SIG-M5 treated with dmso at 0.1 percent for 504 hours (cell line): ENCODE results near the gene SLC29A4.
"Not testable (repeated sequence)": the region's sequence is repeated elsewhere in the genome, so short reads cannot be mapped to it uniquely, and the experiment has no call there.

ENCODE experiments used
- DNase-seq: peaks from one replicate; lab custom pipeline; 2025; ENCODE audit not compliant: unreplicated experiment; lab: John Stamatoyannopoulos, UW

SLC29A4 gene, protein sequence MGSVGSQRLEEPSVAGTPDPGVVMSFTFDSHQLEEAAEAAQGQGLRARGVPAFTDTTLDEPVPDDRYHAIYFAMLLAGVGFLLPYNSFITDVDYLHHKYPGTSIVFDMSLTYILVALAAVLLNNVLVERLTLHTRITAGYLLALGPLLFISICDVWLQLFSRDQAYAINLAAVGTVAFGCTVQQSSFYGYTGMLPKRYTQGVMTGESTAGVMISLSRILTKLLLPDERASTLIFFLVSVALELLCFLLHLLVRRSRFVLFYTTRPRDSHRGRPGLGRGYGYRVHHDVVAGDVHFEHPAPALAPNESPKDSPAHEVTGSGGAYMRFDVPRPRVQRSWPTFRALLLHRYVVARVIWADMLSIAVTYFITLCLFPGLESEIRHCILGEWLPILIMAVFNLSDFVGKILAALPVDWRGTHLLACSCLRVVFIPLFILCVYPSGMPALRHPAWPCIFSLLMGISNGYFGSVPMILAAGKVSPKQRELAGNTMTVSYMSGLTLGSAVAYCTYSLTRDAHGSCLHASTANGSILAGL

DNA sequence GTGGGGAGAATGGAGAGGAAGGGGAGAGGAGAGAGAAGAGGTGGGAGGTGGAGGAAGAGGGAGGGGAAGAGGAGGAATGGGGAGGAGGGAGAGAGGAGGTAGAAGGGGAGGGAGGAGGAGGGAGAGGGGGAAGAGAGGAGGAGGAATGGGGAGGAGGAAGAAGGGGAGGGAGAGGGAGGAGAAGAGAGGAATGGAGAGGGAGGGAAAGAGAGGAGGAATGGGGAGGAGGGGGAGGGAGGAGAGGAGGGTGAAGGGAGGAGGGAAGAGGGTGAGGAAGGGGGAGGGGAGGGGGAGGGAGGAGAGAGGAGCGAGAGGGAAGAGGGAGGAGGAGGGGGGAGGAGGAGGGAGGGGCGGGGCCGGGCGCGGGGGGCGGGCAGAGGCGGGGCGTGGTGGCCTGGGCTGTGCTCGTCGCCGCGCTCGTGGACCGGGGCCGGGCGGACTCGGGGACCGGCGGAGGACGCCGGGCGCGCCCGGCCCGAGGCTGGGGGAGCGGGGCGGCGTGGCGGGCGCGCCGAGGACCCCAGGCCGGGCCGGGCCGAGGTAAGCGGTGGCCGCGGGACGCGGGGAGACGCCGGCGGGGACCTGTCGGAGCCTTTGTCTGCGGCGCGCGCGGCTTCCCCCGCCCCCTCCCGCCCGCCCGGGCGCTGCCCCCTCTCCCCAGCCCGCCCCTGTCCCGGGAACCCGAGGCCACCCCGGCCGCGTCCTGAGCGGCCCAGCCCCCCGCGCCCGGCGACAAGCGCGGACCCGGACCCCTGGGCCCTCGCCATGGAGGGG is at the start of gene SLC29A4:
Gene SLC29A4 (plus strand): TSS at position 401 of the 774 bp plus-strand sequence. CDS start 4,874 bp downstream, outside the sequence.
- DNase-seq, result no peak

DNA sequence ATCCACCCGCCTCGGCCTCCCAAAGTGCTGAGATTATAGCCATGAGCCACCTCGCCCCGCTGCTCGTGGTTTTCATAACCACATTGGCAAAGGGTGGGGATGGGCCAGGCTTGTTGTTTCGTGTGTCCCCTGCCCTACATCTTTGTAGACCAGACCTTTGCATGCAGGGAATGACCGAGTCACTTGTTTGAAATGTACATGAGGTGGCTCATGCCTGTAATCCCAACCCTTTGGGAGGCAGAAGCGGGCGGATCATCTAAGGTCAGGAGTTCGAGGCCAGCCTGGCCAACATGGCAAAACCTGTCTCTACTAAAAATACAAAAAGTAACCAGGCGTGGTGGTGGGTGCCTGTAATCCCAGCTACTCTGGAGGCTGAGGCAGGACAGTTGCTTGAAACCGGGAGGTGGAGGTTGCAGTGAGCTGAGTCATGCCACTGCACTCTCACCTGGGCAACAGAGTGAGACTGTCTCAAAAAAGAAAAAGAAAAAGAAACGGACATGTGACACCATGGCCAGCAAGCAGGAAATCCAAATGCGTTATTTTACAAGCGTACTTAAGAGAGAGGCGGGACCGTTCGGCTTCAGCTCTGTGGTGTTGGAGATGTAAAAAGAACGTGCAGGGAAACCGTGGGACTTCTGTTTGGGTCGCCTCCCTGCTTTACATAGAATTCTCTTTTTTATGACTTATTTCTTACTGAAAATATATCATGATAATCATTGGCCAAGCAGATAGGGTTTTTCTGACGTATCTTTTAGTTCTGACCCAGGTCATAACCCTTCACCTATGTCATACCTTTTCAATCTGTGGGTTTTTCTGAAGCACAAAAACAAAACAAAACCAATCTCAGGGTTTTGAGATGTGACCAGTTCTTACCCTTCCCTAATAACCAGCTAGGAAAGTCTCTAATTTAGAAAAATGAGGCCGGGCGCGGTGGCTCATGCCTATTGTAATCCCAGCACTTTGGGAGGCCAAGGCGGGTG is 47.6 kb upstream of the SLC29A4 start:
- no peak for DNase-seq

DNA sequence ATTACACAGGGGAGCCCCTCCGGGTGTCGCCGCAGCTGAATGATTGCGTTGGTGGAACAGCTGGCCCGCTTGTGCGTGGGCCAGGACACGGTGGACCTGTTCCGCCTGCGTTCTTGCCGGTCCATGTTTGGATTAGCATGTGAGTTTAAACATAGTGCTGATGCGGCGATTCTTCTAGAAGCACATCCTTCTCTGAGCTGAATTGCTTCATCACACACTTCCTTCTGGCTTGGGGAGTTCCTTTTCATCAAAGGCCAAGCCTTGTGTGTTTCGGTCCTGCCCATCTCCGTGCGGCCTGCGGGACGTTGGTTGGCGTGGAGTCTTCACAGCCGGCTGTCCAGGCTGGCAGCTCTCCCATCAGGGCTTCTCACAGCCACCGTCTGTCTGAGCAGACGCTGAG is 45.5 kb upstream of the SLC29A4 start:
- peak; percentile 73 for DNase-seq

DNA sequence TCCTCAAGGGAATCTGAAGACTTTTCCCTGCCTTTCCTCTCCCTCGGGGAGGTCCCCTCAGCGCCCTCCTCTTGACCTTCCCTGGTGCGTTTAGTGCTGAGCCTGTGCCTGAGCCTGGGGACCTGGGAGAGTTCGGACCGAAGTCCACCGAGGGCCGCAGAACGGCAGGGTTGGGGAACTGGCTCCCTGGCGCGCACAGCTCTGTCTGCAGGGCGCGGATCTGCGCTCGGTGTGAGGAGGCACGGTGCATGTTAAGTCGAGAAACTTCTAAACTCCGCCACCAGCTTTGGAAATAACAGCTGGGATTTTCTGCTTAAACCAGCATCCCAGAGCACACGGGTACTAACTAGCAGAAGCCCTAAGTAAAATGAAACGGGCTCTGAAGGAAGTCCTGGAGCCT is 44.2 kb upstream of the SLC29A4 start:
- no peak for DNase-seq

DNA sequence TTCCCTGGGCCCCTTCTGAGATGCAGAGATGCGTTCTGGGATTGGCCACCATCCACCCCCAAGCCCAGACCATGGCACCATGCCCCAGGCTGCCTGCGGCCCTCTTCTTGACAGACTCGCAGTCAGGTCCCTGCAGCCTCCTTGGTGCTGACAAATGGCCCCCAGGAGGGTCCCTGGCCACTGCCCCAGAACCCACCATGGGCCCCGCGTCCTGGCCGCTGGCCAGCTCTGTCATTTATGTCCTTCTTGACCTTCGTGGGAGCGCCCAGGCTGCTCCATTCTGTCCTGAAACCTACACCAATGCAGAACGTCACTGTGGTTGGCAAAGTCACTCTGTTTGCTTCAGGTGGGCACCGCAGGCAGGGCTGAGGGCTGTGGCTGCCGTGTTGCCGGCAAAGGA is 39.5 kb upstream of the SLC29A4 start:
- no peak for DNase-seq

DNA sequence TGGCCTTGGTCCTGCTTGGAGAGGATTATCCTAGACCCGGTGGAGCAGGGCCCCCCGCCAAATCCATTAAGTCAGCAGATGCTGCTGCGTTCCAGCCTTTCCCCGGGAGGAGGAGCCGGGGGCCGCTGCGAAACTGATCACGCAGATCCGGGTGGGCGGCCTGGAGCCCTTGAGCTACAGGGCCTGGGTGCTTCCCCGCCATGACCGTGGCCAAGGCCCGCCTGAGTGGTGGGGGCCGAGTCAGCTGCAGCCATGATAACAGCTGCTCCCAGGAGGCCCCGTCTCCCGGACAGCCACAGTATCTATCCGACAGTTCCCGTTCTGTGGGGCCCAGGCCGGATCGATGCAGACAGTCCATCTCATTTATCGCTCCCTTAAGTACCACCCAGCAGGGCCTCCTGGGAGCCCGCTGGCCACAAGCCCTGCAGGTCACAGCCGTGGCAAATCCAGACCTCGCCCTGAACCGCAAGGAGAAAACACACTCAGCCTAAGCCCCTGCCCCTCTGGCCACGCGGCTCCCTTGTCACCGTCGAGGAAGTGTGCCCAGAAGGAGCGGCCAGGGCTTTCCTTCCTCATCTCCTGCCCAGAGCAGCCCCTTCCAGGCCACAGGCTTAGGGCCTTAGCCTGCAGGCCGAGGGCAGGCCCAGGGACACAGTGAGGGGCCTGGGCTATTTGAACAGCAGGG is 34.4 kb upstream of the SLC29A4 start:
- DNase-seq, result no peak

DNA sequence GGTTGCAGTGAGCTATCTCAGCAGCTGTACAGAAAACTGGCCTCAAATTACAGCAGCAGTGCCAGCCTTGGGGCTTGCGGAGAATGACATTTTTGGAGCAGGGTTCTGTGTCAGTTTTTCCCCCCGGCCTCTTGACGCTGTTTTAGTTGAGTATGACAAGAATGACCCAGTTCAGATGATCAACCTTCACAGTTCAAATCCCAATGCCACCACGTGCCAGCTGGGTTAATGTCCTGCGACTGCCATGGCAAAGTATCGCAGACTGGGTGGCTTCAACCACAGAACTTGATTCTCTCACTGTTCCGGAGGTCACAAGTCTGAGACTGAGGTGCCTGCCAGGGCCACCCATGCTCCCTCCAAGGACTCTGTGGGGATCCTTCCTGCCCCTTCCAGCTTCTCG is 32.0 kb upstream of the SLC29A4 start:
- not testable (repeated sequence) for DNase-seq

DNA sequence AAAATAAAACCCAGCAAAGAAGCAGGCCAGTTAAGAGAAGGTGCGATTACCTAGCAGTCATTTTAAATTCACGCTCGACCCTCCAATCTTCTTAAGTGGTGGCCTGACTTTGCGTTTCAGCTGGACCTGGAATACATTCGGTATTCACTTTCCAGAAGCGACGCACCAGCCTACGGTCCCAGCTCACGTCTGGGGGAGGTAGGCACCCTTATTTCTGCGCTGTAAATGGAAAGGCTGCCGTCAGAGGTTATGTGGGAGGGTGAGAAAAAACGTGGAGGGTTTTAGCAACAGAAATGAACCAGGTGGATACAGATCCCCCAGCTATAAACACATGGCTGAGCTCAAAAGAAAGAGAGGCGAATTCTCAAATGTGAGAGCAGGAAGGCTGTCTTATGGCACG is 29.2 kb upstream of the SLC29A4 start:
- DNase-seq, result not testable (repeated sequence)

DNA sequence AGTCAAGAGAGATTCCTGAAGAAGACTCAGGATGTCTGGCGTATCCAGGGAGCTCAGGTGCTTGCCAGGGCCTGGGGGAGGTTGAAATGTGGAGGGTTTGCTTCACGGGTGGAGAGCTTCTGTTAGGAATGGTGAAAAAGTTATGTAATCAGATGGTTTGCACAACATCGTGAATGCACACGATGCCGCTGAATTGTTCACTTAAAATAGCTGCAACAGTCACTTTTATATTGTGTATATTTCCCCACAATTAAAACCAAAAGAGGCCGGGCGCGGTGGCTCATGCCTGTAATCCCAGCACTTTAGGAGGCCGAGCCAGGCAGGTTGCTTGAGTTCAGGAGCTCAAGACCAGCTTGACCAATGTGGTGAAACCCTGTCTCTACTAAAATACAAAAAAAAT is 28.4 kb upstream of the SLC29A4 start:
- DNase-seq, result peak; percentile 67

DNA sequence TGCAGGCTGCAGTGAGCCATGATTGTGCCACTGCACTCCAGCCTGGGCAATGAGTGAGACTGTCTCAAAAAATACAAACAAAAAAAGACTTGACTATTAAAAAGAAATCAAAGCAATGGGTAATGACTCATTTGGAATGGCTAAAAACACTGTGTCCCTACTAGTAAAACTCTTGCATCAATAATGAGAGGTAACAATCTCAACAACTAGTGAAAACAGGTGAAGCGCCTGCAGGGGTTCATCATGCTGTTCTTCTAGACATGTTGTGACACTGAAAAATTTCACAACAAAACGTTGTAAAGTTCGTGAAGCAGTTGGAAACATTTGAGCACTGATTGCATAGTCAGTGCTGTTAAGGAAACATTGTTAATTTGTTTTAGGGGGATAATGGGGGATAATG is 26.9 kb upstream of the SLC29A4 start:
- DNase-seq, result peak; percentile 25

DNA sequence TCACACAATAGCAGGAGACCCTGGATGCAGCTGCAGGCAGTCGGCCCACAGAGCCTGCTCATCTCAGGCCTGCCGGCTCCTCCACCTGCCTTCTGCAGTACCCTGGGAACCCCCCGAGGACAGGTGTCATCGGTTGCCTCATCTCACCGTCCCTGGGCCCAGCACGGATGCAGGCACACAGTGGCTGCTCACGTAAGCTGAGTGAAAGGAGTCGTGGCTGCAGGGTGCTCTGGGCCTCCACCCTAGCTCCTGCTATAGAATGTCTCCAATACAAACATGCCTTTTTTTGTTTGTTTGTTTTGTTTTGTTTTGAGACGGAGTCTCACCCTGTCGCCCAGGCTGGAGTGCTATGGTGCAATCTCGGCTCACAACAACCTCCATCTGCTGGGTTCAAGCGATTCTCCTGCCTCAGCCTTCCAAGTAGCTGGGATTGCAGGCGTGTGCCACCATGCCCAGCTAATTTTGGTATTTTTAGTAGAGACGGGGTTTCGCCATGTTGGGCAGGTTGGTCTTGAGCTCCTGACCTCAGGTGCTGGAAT is 22.1 kb upstream of the SLC29A4 start:
- DNase-seq, result not testable (repeated sequence)

DNA sequence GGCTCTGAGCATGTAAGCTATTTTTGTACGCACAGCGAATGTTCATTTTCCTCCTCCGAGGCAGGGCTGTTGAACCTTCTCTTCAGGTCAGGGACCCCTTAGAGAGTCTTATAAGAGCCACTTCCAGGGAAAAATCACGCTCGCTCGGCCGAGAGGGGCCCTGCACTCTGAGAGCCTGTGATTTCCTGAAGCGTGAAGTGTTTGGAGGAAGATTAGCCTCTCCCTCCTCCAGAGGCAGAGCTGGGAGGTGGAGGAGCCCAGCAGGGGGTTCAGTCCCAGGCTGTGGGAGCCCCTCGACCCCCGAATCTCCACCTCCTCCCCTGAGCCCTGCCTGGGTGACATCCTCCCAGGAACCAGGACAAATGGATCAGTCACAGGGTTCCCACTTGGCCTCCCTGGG is 19.7 kb upstream of the SLC29A4 start:
- not testable (repeated sequence) for DNase-seq

DNA sequence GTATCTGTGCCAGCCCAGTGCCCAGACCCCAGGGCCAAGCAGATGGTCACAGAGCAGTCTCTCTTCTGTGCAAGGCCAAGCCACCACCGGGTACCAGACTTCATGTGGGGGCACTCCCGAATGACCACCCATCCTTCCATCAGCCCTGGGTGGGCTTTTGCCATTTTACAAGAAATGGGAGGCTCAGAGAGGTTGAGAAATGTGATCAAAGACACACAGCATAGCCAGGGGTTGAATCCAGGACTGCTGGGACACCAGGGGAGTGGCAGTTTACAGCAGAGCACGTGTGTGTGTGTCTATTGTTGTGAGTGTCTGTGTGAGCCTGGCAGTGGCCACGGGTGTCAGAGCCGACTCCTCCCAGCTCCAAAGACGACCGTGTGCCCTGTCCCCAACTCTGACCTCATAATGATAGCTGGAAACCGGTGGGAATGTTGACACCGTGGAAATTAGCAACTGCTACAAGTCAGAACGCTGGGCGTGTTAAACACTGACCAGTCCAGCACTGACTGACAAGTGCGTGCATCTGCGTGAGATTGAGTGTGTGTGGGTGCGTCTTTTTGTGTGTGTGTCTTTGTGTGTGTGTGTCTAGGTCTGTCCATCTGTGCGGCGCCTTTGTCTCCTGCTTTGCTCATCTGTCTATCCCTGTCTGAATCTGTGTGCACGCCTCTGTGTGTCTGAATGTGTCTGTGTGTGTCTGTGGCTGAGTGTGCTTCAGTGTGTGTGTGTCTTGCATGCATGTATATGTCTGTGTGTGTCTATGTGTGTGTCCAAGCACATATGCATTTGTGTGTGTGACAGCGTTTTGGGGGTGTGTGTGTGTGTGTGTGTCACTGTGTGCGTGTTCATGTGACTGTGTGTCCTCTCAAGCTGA is 17.2 kb upstream of the SLC29A4 start:
- no peak for DNase-seq

DNA sequence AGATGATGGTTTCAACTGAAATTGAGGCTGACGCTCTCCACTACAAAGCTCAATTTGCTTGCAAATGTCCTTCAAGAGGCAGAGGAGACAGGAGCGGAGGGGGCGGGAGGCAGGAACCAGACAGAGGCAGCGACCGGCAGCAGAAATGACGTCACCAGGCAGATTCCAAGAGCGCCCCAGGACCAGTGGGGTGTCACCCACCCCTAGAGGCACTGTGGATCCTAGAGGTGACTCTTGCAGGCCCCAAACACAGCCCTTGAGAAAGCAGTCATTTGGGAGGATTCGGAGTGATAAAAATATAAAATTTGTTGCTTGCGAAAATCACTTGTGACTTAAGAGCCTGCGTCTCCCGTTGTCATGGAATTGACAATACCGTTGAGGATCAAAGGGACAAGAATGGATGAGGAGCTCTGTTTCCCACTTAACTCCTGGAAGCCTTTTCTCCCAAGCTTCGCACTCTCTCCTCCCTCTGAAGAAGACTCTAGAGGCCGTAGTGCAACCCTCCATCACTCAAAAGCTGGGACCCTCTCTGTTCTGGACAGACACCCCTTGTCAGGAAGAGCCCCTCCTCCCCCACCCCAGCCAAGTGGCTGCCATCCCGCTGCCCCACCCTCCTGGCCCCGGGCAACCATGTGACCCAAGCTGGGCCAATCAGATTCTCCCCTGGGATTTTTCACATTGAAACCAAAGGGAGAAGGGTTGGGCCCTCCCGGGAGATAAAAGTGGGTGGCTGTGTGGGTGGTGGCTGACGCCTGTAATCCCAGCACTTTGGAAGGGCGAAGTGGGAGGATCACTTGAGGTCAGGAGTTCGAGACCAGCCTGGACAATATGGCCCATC is 16.3 kb upstream of the SLC29A4 start:
- DNase-seq, result no peak

DNA sequence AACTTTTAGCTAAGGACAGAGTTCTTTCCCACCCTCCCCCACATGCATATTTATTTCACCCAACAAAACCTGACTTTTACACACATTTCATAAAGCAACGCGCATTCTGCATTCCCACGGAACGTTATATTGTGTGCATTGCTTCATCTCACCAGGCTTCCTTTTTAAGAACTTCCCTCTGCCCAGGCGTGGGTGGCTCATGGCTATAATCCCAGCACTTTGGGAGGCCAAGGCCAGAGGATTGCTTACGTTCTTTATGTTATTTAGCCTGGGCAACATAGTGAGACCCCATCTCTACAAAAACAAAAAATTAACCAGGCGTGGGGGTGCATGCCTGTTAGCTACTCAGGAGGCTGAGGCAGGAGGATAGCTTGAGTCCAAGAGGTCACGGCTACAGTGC is 14.9 kb upstream of the SLC29A4 start:
- DNase-seq, result peak; percentile 11

DNA sequence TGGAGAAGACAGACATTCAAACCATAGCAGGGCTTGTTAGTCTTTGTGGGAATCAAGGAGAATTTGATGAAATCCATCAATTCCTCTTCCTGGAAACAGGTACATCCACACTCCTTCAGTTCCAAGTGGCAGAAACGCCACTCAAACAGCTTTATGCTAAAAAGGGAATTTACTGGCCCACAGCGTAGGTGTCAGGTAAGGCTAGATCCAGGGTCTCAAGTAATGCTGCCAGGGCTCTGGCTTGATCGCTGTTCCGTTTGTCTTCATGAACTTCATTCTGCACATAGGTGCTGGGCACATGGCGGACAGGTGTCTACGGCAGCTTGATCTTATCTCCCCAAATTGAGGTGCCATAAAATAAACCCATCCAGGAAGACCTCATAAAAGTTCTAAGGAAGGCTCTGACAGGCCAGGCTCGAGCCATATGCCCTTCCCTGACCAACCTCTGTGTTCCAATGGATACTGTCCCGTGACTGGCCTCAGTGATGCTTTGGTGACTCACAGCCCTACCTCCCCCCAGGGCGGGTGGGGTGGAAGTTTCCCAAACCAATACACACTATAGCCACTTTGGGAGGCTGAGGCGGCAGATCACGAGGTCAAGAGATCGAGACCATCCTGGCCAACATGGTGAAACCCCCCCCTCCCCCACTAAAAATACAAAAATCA is 12.6 kb upstream of the SLC29A4 start:
- DNase-seq, result not testable (repeated sequence)

DNA sequence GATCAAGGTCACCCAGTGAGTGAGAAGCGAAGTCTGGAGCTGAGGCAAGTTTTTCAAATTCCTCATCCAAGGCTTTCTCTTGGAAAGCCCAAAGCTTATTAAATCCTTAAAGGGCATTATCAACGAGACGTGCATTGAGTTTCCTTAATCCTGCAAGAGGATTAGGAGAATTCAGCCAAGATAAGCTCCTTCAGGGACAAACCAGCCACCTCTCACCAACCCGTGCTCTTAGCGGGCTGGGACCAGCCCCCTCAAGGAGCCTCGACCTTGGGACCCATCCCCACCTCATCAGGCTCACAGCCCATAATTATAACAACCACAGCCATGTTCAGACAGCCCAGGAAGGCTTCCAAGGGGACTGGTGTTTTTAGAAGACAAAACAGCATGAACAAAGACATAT is 12.0 kb upstream of the SLC29A4 start:
- DNase-seq, result no peak
